WTC11 (cell line): Measurements from ENCODE around the gene PCDHAC1. TPM values are rescaled to one million over a fixed set of nuclear protein-coding genes. Genes with fewer than 3 reads are reported as not detected.
A peak's percentile ranks its signal among the peaks of the same experiment; 100 is the strongest.

Experiments used
- ATAC-seq: fragments of 200-7000 bp; cut with Tn5 transposase; 2 replicates; pipeline ENCODE4 v1.10.0; 2021; ENCODE audit warnings: mild to moderate bottlenecking, moderate library complexity
- CTCF ChIA-PET: fragments of 300-600 bp; sonication (Branson Sonifier 250); formaldehyde crosslinking; loops from one replicate; lab custom pipeline; 2021; ENCODE audit warnings: antibody characterized with exemption; lab: Charles Lee
- POLR2A ChIA-PET: fragments of 350-600 bp; sonication (Branson Sonifier 250); formaldehyde crosslinking; loops from one replicate; lab custom pipeline; 2021; ENCODE audit warnings: antibody characterized with exemption; lab: Charles Lee
- DNase-seq: peaks from one replicate; pipeline ENCODE4 v3.0.0; 2021; ENCODE audit warnings: low spot score
- H3K27ac Mint-ChIP-seq: 2 replicates; pipeline ENCODE4 v1.8.0; 2021; ENCODE audit warnings: mixed read lengths
- H3K27me3 Mint-ChIP-seq: 2 replicates; pipeline ENCODE4 v1.8.0; 2021; ENCODE audit warnings: low read depth, mild to moderate bottlenecking, moderate library complexity, mixed read lengths
- H3K36me3 Mint-ChIP-seq: 2 replicates; pipeline ENCODE4 v1.8.0; 2021; ENCODE audit warnings: mixed read lengths
- H3K4me1 Mint-ChIP-seq: 2 replicates; pipeline ENCODE4 v1.8.0; 2022; ENCODE audit warnings: mixed read lengths
- H3K4me3 Mint-ChIP-seq: 2 replicates; pipeline ENCODE4 v1.8.0; 2021; ENCODE audit warnings: mild to moderate bottlenecking, moderate library complexity, mixed read lengths
- H3K9me3 Mint-ChIP-seq: 2 replicates; pipeline ENCODE4 v1.8.0; 2021; ENCODE audit warnings: mixed read lengths
- CREB1 ChIP-seq: sonication (generic); formaldehyde crosslinking; IDR thresholded peaks from 2 replicates; pipeline ENCODE4 v1.8.0; 2023; ENCODE audit warnings: mild to moderate bottlenecking, missing genetic modification reagents
- ETV6 ChIP-seq: sonication (generic); formaldehyde crosslinking; IDR thresholded peaks from 2 replicates; pipeline ENCODE4 v1.8.1; 2022; ENCODE audit warnings: mild to moderate bottlenecking, missing genetic modification reagents
- GTF2I ChIP-seq: fragments of 250-450 bp; sonication (Bioruptor Pico); conservative IDR thresholded peaks from 2 replicates; pipeline ENCODE4 v1.4.0; 2021; ENCODE audit warnings: mild to moderate bottlenecking
- JAZF1 ChIP-seq: fragments of 250-450 bp; sonication (Bioruptor Pico); IDR thresholded peaks from 2 replicates; pipeline ENCODE4 v1.9.0; 2021; ENCODE audit warnings: moderate library complexity, mild to moderate bottlenecking, inconsistent platforms
- MXD4 ChIP-seq: fragments of 250-450 bp; sonication (Bioruptor Pico); IDR thresholded peaks from 2 replicates; pipeline ENCODE4 v1.8.0; 2021; ENCODE audit warnings: mild to moderate bottlenecking, moderate library complexity, borderline replicate concordance
- NFATC4 ChIP-seq: fragments of 250-450 bp; sonication (Bioruptor Pico); IDR thresholded peaks from 2 replicates; pipeline ENCODE4 v1.9.0; 2021; ENCODE audit warnings: mild to moderate bottlenecking
- NR2C2 ChIP-seq: sonication (generic); formaldehyde crosslinking; IDR thresholded peaks from 2 replicates; pipeline ENCODE4 v1.8.0; 2022; ENCODE audit warnings: mild to moderate bottlenecking, missing genetic modification reagents
- PRRX2 ChIP-seq: fragments of 250-450 bp; sonication (Bioruptor Pico); IDR thresholded peaks from 2 replicates; pipeline ENCODE4 v1.8.0; 2021; ENCODE audit warnings: mild to moderate bottlenecking
- RORB ChIP-seq: fragments of 250-450 bp; sonication (Bioruptor Pico); IDR thresholded peaks from 2 replicates; pipeline ENCODE4 v1.9.0; 2021; ENCODE audit warnings: mild to moderate bottlenecking
- SMAD4 ChIP-seq: sonication (generic); formaldehyde crosslinking; IDR thresholded peaks from 2 replicates; pipeline ENCODE4 v1.8.0; 2022; ENCODE audit warnings: mild to moderate bottlenecking, missing genetic modification reagents
- SOX15 ChIP-seq: fragments of 250-450 bp; sonication (Bioruptor Pico); IDR thresholded peaks from 2 replicates; pipeline ENCODE4 v1.9.0; 2021; ENCODE audit warnings: mild to moderate bottlenecking
- SP1 ChIP-seq: sonication (generic); formaldehyde crosslinking; conservative IDR thresholded peaks from 2 replicates; pipeline ENCODE4 v1.8.1; 2022; ENCODE audit warnings: missing genetic modification reagents
- ZNF396 ChIP-seq: fragments of 250-450 bp; sonication (Bioruptor Pico); IDR thresholded peaks from 2 replicates; pipeline ENCODE4 v1.8.0; 2021; ENCODE audit warnings: mild to moderate bottlenecking, moderate library complexity, borderline replicate concordance
- total RNA-seq: library from RNA; stranded (reverse); gene quantifications from 3 replicates; pipeline ENCODE4 v1.2.3, GENCODE V29; 2021
- TF ChIP-seq, protein P1 (sequence below): sonication (generic); formaldehyde crosslinking; IDR thresholded peaks from 2 replicates; pipeline ENCODE4 v1.8.1; 2023; ENCODE audit warnings: mild to moderate bottlenecking, moderate library complexity, missing genetic modification reagents
- TF ChIP-seq, protein P2 (sequence below): sonication (generic); formaldehyde crosslinking; IDR thresholded peaks from 2 replicates; pipeline ENCODE4 v1.8.1; 2023; ENCODE audit warnings: mild to moderate bottlenecking, missing genetic modification reagents, borderline replicate concordance
- TF ChIP-seq, protein P3 (sequence below): fragments of 250-450 bp; sonication (Bioruptor Pico); IDR thresholded peaks from 2 replicates; pipeline ENCODE4 v1.9.0; 2021; ENCODE audit warnings: moderate library complexity, mild to moderate bottlenecking, inconsistent platforms, borderline replicate concordance
- TF ChIP-seq, protein P4 (sequence below): sonication (generic); formaldehyde crosslinking; IDR thresholded peaks from 2 replicates; pipeline ENCODE4 v1.8.0; 2022; ENCODE audit warnings: mild to moderate bottlenecking, missing genetic modification reagents
- TF ChIP-seq, protein P5 (sequence below): fragments of 250-450 bp; sonication (Bioruptor Pico); IDR thresholded peaks from 2 replicates; pipeline ENCODE4 v1.8.0; 2021; ENCODE audit warnings: mild to moderate bottlenecking
- TF ChIP-seq, protein P6 (sequence below): sonication (generic); formaldehyde crosslinking; IDR thresholded peaks from 2 replicates; pipeline ENCODE4 v1.8.1; 2023; ENCODE audit warnings: mild to moderate bottlenecking, missing genetic modification reagents

PCDHAC1 gene
- total RNA-seq, 1 experiment from 2014 or later, result 8.4 TPM

DNA sequence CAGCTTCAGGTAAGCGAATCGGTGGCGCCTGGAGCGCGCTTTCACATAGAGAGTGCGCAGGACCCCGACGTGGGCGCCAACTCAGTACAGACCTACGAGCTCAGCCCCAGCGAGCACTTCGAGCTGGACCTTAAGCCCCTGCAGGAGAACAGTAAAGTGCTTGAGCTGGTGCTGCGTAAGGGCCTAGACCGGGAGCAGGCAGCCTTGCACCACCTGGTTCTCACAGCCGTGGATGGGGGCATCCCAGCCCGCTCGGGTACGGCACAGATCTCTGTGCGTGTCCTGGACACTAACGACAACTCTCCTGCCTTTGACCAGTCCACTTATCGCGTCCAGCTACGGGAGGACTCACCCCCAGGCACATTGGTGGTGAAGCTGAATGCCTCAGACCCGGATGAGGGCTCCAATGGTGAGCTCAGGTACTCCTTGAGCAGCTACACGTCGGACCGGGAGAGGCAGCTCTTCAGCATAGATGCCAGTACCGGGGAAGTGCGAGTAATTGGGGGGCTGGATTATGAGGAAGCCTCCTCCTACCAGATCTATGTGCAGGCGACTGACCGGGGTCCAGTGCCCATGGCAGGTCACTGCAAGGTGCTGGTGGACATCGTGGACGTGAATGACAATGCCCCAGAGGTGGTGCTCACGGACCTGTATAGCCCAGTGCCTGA lies 41.3 kb downstream of the PCDHAC1 start:
- ChIA-PET POLR2A (interaction anchor here (0.8 to 2.5 kb wide), 5 partner anchors 19 to 99 kb away, joined by 3 to 30 read pairs (median 20); partner anchors contain the start of genes PCDHA11 and PCDHAC1), CTCF (interaction anchor here (0.6 to 3.8 kb wide), 23 partner anchors 11 to 181 kb away, joined by 3 to 79 read pairs (median 6); partner anchors contain the start of genes PCDHA1, PCDHA10, PCDHA11 and PCDHA12)
- ATAC-seq (peak; percentile 43), DNase-seq (peak; percentile 14)
- no peak for TF ChIP-seq SMAD4 (CRISPR knock-in tag)
- no peak for TF ChIP-seq PRRX2 (CRISPR knock-in tag)
- TF ChIP-seq, protein P1, sequence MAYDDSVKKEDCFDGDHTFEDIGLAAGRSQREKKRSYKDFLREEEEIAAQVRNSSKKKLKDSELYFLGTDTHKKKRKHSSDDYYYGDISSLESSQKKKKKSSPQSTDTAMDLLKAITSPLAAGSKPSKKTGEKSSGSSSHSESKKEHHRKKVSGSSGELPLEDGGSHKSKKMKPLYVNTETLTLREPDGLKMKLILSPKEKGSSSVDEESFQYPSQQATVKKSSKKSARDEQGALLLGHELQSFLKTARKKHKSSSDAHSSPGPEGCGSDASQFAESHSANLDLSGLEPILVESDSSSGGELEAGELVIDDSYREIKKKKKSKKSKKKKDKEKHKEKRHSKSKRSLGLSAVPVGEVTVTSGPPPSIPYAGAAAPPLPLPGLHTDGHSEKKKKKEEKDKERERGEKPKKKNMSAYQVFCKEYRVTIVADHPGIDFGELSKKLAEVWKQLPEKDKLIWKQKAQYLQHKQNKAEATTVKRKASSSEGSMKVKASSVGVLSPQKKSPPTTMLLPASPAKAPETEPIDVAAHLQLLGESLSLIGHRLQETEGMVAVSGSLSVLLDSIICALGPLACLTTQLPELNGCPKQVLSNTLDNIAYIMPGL (CRISPR knock-in tag), result peak; percentile 4; the same call in 1 of the 2 replicates
- no peak overlapping the region for H3K27ac Mint-ChIP-seq
- H3K4me3 Mint-ChIP-seq, result peak overlapping the region; percentile 92
- peaks cover 21% of the 10 kb centered on the region for H3K27me3 Mint-ChIP-seq
- no peaks in the 10 kb centered on the region for H3K36me3 Mint-ChIP-seq
- H3K4me1 Mint-ChIP-seq, result peaks cover 50% of the 10 kb centered on the region
- H3K9me3 Mint-ChIP-seq, result no peaks in the 10 kb centered on the region

DNA sequence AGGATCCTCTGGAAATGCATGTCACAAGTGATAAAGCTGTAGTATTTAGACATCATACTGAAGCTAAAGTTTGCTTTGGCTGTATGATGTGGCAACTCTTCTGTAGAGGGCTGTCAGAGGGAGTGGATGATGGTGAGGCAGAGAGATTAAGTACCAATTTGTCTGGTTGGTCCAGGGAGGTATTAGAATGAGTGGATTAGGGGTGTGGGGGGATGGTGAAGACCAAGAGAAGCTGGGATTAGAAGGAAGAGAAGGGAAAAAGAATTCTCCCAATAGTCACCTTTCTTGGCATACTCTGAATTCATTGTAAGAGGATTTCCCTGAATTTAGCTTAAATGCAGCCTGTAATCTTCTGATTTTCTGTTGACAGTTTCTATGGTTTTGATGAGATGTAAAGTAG lies 43.8 kb downstream of the PCDHAC1 start:
- Mint-ChIP-seq H3K36me3 (no peaks in the 10 kb centered on the region), H3K27me3 (peaks cover 17% of the 10 kb centered on the region), H3K4me1 (peaks cover 49% of the 10 kb centered on the region), H3K4me3 (no peak overlapping the region), H3K27ac (no peak overlapping the region), H3K9me3 (no peaks in the 10 kb centered on the region)
- ATAC-seq (no peak), DNase-seq (no peak)
- ChIA-PET POLR2A (no interaction called here), CTCF (interaction anchor here (1.0 to 2.3 kb wide), 3 partner anchors 44 to 114 kb away, joined by 3 to 9 read pairs (median 5); partner anchors contain the start of genes PCDHA10 and PCDHAC1)
- TF ChIP-seq MXD4 (CRISPR knock-in tag) (no peak), NFATC4 (CRISPR knock-in tag) (no peak)

DNA sequence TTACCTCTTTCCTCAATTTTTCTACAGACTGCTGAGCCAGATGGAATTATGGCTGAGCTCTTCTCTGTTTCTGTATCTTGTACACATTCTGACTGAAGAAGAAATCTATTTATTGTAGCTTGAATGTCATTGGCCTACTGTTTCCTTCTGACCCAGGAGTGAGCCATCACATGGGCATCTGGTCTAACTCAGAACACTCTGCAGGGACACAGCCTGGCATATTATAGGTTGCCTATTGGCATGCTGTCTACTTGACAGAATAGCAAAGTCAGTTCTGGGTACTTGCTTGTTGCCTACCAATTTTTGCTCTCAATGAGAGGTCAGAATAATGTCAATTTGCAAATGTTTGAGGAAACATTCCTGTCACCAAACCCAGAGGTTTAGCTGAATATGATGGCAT lies 47.5 kb downstream of the PCDHAC1 start:
- peaks cover 49% of the 10 kb centered on the region for H3K4me1 Mint-ChIP-seq
- DNase-seq (no peak), ATAC-seq (no peak)
- no peak overlapping the region for H3K4me3 Mint-ChIP-seq
- POLR2A ChIA-PET, result no interaction called here
- CTCF ChIA-PET, result interaction anchor here (0.9 to 2.3 kb wide), 3 partner anchors 59 to 98 kb away, joined by 3 to 8 read pairs (median 3); no protein-coding TSS in a partner anchor
- no peaks in the 10 kb centered on the region for H3K36me3 Mint-ChIP-seq
- no peaks in the 10 kb centered on the region for H3K9me3 Mint-ChIP-seq
- H3K27me3 Mint-ChIP-seq, result no peaks in the 10 kb centered on the region
- H3K27ac Mint-ChIP-seq, result peak overlapping the region; percentile 54; the same call in 1 of the 2 replicates
- TF ChIP-seq SOX15 (CRISPR knock-in tag), result no peak
- no peak for TF ChIP-seq CREB1 (CRISPR knock-in tag)
- TF ChIP-seq SP1, result no peak
- TF ChIP-seq JAZF1, result no peak
- TF ChIP-seq, protein P2, sequence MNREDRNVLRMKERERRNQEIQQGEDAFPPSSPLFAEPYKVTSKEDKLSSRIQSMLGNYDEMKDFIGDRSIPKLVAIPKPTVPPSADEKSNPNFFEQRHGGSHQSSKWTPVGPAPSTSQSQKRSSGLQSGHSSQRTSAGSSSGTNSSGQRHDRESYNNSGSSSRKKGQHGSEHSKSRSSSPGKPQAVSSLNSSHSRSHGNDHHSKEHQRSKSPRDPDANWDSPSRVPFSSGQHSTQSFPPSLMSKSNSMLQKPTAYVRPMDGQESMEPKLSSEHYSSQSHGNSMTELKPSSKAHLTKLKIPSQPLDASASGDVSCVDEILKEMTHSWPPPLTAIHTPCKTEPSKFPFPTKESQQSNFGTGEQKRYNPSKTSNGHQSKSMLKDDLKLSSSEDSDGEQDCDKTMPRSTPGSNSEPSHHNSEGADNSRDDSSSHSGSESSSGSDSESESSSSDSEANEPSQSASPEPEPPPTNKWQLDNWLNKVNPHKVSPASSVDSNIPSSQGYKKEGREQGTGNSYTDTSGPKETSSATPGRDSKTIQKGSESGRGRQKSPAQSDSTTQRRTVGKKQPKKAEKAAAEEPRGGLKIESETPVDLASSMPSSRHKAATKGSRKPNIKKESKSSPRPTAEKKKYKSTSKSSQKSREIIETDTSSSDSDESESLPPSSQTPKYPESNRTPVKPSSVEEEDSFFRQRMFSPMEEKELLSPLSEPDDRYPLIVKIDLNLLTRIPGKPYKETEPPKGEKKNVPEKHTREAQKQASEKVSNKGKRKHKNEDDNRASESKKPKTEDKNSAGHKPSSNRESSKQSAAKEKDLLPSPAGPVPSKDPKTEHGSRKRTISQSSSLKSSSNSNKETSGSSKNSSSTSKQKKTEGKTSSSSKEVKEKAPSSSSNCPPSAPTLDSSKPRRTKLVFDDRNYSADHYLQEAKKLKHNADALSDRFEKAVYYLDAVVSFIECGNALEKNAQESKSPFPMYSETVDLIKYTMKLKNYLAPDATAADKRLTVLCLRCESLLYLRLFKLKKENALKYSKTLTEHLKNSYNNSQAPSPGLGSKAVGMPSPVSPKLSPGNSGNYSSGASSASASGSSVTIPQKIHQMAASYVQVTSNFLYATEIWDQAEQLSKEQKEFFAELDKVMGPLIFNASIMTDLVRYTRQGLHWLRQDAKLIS (CRISPR knock-in tag), result no peak
- TF ChIP-seq GTF2I (CRISPR knock-in tag), result no peak
- TF ChIP-seq ZNF396, result no peak
- no peak for TF ChIP-seq ETV6 (CRISPR knock-in tag)
- TF ChIP-seq, protein P3, sequence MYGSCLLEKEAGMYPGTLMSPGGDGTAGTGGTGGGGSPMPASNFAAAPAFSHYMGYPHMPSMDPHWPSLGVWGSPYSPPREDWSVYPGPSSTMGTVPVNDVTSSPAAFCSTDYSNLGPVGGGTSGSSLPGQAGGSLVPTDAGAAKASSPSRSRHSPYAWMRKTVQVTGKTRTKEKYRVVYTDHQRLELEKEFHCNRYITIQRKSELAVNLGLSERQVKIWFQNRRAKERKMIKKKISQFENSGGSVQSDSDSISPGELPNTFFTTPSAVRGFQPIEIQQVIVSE (CRISPR knock-in tag), result no peak
- TF ChIP-seq, protein P4, sequence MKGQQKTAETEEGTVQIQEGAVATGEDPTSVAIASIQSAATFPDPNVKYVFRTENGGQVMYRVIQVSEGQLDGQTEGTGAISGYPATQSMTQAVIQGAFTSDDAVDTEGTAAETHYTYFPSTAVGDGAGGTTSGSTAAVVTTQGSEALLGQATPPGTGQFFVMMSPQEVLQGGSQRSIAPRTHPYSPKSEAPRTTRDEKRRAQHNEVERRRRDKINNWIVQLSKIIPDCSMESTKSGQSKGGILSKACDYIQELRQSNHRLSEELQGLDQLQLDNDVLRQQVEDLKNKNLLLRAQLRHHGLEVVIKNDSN, result no peak
- TF ChIP-seq, protein P5, sequence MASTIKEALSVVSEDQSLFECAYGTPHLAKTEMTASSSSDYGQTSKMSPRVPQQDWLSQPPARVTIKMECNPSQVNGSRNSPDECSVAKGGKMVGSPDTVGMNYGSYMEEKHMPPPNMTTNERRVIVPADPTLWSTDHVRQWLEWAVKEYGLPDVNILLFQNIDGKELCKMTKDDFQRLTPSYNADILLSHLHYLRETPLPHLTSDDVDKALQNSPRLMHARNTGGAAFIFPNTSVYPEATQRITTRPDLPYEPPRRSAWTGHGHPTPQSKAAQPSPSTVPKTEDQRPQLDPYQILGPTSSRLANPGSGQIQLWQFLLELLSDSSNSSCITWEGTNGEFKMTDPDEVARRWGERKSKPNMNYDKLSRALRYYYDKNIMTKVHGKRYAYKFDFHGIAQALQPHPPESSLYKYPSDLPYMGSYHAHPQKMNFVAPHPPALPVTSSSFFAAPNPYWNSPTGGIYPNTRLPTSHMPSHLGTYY (CRISPR knock-in tag), result no peak
- TF ChIP-seq, protein P6, sequence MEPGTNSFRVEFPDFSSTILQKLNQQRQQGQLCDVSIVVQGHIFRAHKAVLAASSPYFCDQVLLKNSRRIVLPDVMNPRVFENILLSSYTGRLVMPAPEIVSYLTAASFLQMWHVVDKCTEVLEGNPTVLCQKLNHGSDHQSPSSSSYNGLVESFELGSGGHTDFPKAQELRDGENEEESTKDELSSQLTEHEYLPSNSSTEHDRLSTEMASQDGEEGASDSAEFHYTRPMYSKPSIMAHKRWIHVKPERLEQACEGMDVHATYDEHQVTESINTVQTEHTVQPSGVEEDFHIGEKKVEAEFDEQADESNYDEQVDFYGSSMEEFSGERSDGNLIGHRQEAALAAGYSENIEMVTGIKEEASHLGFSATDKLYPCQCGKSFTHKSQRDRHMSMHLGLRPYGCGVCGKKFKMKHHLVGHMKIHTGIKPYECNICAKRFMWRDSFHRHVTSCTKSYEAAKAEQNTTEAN (CRISPR knock-in tag), result no peak
- TF ChIP-seq RORB (CRISPR knock-in tag), result no peak
- TF ChIP-seq NR2C2 (CRISPR knock-in tag), result no peak
